Thyroid gland (tissue), 4 donors: Measurements from ENCODE around the gene PIP5K1C.

Experiments
- CTCF ChIP-seq, 6 experiments: fragments of 200-600 bp in 3 of 6; fragments of 450-650 bp in 3 of 6; sonication (generic) in 3 of 6; IDR thresholded peaks; one replicate each; pipeline ENCODE4 v1.5.1; 2016 to 2019; ENCODE audit warnings: antibody characterized with exemption in 6 of 6, mild to moderate bottlenecking in 2 of 6, inconsistent platforms in 1 of 6, moderate library complexity in 1 of 6
- POLR2A ChIP-seq, 2 donors: fragments of 450-650 bp; IDR thresholded peaks; one replicate each; pipeline ENCODE4 v1.6.1; 2017; ENCODE audit warnings: antibody characterized with exemption in 2 of 2, mild to moderate bottlenecking in 2 of 2, moderate library complexity in 1 of 2

GRCh38 chr19:3606174-3606689, 94.0 kb downstream of the PIP5K1C start:
- no peak for TF ChIP-seq POLR2A (IDR thresholded peaks at IDR 0.05)
- no peak for TF ChIP-seq CTCF (IDR thresholded peaks at IDR 0.05)
